ENCODE measurements around the gene CISD3.

CISD3 gene

GRCh38 chr17:38703742-38704605 is 26.2 kb upstream of the CISD3 start:
- Mint-ChIP-seq H3K36me3 (ENCODE audit: low read depth) (peaks cover 72% of the 10 kb centered on the region), H3K4me3 (peak overlapping the region; percentile 97), H3K27ac (peak overlapping the region; percentile 100), H3K9me3 (no peaks in the 10 kb centered on the region), H3K4me1 (ENCODE audit: low read depth) (peaks cover 54% of the 10 kb centered on the region), H3K27me3 (no peaks in the 10 kb centered on the region)
- intact Hi-C loops (cut with micrococcal nuclease) = loop anchor here (1.0 kb wide), 2 partner anchors 26 to 29 kb away; partner anchors contain the start of gene CISD3

GRCh38 chr17:38704606-38705522 is 25.3 kb upstream of the CISD3 start, which contains the start of gene MLLT6:
MLLT6 (plus strand) TSS chr17:38705273; CDS start chr17:38705633, 360 bp downstream.
- Mint-ChIP-seq H3K27ac (peak within 1 kb of the TSS; percentile 100), H3K27me3 (no peaks in the 10 kb centered on the region), H3K9me3 (no peaks in the 10 kb centered on the region), H3K4me1 (ENCODE audit: low read depth) (peaks cover 55% of the 10 kb centered on the region), H3K4me3 (peak within 1 kb of the TSS; percentile 97), H3K36me3 (ENCODE audit: low read depth) (peaks cover 80% of the 10 kb centered on the region)
- intact Hi-C loops (cut with micrococcal nuclease) = no loop called here

GRCh38 chr17:38705523-38705802 is 24.7 kb upstream of the CISD3 start:
- H3K9me3 Mint-ChIP-seq = no peaks in the 10 kb centered on the region
- no peaks in the 10 kb centered on the region for H3K27me3 Mint-ChIP-seq
- peak overlapping the region; percentile 100 for H3K27ac Mint-ChIP-seq
- peaks cover 86% of the 10 kb centered on the region for H3K36me3 Mint-ChIP-seq (ENCODE audit: low read depth)
- peak overlapping the region; percentile 96 for H3K4me3 Mint-ChIP-seq
- H3K4me1 Mint-ChIP-seq (ENCODE audit: low read depth) = peaks cover 55% of the 10 kb centered on the region
- intact Hi-C loops (cut with micrococcal nuclease) = no loop called here

DNA sequence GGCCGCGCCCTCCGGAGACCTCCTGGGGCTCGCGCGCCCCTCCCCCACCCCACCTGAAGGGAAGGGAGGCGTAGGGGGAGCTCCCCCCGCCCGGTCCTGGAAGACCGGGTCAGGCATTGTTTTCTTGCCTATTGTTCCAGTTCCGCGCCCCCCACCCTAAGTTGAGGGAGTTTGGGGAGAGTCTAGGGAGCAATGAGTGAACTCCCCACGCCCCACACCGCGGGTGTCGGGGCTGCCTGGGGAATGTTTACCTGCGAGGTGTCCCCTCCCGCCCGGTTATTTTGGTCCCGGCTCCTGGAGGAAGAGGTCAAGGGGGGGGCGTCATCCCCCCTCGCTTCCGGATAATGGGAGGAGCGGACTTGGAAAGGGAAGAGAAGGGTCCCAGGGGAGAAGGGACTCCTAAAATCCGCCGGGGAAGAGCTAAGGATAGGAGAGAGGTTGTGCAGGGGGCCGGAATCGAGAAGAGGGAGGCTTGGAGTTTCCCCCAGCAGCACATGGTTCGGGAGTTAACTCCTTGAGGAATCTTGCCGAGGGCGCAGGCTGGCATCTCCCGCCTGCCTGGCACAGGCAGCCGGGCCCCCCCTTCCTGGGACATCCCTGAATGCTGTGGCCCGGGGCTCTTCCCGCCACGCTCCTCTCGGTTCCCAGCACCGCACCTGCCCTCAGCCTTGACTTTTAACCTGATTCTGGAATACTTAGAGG is 24.2 kb upstream of the CISD3 start:
- intact Hi-C loops (cut with micrococcal nuclease) = no loop called here
- peaks cover 57% of the 10 kb centered on the region for H3K4me1 Mint-ChIP-seq (ENCODE audit: low read depth)
- H3K9me3 Mint-ChIP-seq = no peaks in the 10 kb centered on the region
- peak overlapping the region; percentile 96 for H3K4me3 Mint-ChIP-seq
- H3K27me3 Mint-ChIP-seq = no peaks in the 10 kb centered on the region
- peak overlapping the region; percentile 100 for H3K27ac Mint-ChIP-seq
- H3K36me3 Mint-ChIP-seq (ENCODE audit: low read depth) = peaks cover 91% of the 10 kb centered on the region

GRCh38 chr17:38706505-38707216 is 23.5 kb upstream of the CISD3 start:
- H3K4me3 Mint-ChIP-seq = peak overlapping the region; percentile 96
- H3K9me3 Mint-ChIP-seq = no peaks in the 10 kb centered on the region
- H3K27me3 Mint-ChIP-seq = no peaks in the 10 kb centered on the region
- intact Hi-C loops (cut with micrococcal nuclease) = no loop called here
- peak overlapping the region; percentile 100 for H3K27ac Mint-ChIP-seq
- H3K4me1 Mint-ChIP-seq (ENCODE audit: low read depth) = peaks cover 57% of the 10 kb centered on the region
- peaks cover 93% of the 10 kb centered on the region for H3K36me3 Mint-ChIP-seq (ENCODE audit: low read depth)

DNA sequence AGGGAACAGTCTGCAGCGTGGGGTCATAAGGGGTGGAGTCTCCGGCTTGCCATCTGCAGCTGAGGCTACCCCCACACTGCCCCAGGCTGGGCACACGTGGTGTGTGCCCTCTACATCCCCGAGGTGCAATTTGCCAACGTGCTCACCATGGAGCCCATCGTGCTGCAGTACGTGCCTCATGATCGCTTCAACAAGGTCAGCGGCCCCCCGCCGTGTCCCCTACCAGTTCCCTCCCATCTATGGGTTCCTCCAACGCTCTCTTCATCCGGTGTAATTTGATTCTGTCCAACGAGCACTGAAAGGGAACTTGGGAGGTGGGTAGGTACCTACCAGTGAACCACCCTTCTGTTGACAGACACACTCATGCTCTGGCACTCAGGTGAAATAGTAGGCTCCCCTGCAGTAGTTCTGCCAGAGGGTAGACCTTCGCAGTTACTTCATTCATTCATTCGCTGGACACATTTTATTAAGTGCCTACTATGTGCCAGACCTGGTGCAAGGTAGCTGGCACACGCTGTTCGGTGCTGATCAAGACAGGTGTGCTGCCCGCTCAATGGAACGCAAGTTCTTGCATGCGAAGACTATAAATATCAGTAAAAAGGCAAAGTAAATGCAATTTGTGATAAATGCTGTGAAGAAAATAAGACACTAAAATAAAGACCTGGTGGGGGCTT is 22.3 kb upstream of the CISD3 start:
- intact Hi-C loops (cut with micrococcal nuclease) = no loop called here
- Mint-ChIP-seq H3K9me3 (no peaks in the 10 kb centered on the region), H3K4me3 (no peak overlapping the region), H3K27me3 (no peaks in the 10 kb centered on the region), H3K36me3 (ENCODE audit: low read depth) (peaks cover 95% of the 10 kb centered on the region), H3K4me1 (ENCODE audit: low read depth) (peaks cover 66% of the 10 kb centered on the region), H3K27ac (no peak overlapping the region)

- H3K36me3 Mint-ChIP-seq (ENCODE audit: low read depth) = peaks cover 95% of the 10 kb centered on the region
- H3K4me1 Mint-ChIP-seq (ENCODE audit: low read depth) = peaks cover 75% of the 10 kb centered on the region
- no peak overlapping the region for H3K27ac Mint-ChIP-seq
- H3K9me3 Mint-ChIP-seq = no peaks in the 10 kb centered on the region
- H3K4me3 Mint-ChIP-seq = no peak overlapping the region
- no peaks in the 10 kb centered on the region for H3K27me3 Mint-ChIP-seq
- intact Hi-C loops (cut with micrococcal nuclease) = no loop called here
Observed at GRCh38 chr17:38709104-38709820, 20.9 kb upstream of the CISD3 start.

DNA sequence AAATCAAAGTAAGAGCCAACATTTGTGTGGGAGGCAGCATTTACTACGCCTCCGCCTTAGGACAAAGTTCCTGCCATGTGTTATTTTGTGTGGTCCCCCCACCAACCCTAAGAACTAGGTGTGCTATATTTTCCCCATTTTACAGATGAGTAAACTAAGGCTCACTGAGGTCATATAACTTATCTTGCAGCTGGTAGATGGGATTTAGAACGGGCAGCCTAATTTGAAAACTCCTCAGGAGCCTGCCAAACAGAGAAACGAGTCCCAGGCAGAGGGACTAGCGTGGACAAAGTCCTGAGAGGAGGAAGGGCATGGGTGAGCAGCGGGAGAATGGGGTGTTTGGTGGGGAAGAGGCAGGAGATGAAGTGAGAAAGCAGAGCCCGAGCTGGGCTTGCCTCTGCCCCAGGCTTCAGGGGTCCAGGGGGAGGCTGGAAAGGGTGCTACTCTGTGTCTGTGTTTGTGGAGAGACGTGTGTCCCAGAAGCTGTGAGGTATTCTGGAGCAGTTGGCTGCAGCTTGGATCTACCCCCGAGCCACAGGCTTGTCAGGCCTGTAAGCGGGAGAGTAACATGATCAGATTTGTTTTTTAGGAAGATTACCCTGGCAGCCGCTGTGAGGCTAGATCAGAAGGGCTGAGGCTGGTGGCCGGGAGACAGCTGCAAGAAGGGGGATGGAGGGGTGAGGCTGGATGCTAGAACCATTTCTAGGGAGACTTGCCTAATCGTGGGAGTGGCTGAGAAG is 20.1 kb upstream of the CISD3 start:
- intact Hi-C loops (cut with micrococcal nuclease) = no loop called here
- Mint-ChIP-seq H3K27ac (peak overlapping the region; percentile 14), H3K36me3 (ENCODE audit: low read depth) (peaks cover 95% of the 10 kb centered on the region), H3K9me3 (no peaks in the 10 kb centered on the region), H3K27me3 (no peaks in the 10 kb centered on the region), H3K4me1 (ENCODE audit: low read depth) (peaks cover 82% of the 10 kb centered on the region), H3K4me3 (no peak overlapping the region)

GRCh38 chr17:38710604-38710962 is 19.6 kb upstream of the CISD3 start:
- Mint-ChIP-seq H3K4me1 (ENCODE audit: low read depth) (peaks cover 86% of the 10 kb centered on the region), H3K9me3 (no peaks in the 10 kb centered on the region), H3K36me3 (ENCODE audit: low read depth) (peaks cover 100% of the 10 kb centered on the region), H3K27me3 (no peaks in the 10 kb centered on the region), H3K4me3 (no peak overlapping the region), H3K27ac (peak overlapping the region; percentile 14)
- intact Hi-C loops (cut with micrococcal nuclease) = no loop called here

DNA sequence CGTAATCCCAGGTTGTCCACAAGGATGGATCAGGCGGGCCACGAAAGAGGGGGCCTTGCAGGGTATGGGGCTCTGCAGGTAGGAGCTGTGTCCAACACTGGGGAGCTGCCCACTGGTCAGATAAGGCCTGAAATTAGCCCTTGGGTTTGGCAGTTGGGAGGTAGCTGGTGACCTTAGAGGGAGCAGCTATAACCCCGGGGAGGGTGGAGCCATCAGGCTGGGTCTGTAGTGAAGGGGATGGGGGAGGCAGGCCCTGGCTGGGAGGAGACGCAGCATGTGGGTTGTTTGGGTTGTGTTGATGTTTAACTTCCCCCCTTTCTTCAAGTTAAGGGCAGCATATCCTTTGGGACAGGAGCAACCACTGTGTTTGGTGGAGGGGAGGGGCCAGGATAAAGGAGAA is 19.2 kb upstream of the CISD3 start:
- intact Hi-C loops (cut with micrococcal nuclease) = no loop called here
- H3K27me3 Mint-ChIP-seq = no peaks in the 10 kb centered on the region
- no peak overlapping the region for H3K4me3 Mint-ChIP-seq
- peaks cover 100% of the 10 kb centered on the region for H3K36me3 Mint-ChIP-seq (ENCODE audit: low read depth)
- no peaks in the 10 kb centered on the region for H3K9me3 Mint-ChIP-seq
- H3K4me1 Mint-ChIP-seq (ENCODE audit: low read depth) = peaks cover 85% of the 10 kb centered on the region
- no peak overlapping the region for H3K27ac Mint-ChIP-seq

- peaks cover 100% of the 10 kb centered on the region for H3K36me3 Mint-ChIP-seq (ENCODE audit: low read depth)
- H3K27ac Mint-ChIP-seq = no peak overlapping the region
- intact Hi-C loops (cut with micrococcal nuclease) = no loop called here
- H3K27me3 Mint-ChIP-seq = no peaks in the 10 kb centered on the region
- peaks cover 75% of the 10 kb centered on the region for H3K4me1 Mint-ChIP-seq (ENCODE audit: low read depth)
- H3K9me3 Mint-ChIP-seq = no peaks in the 10 kb centered on the region
- H3K4me3 Mint-ChIP-seq = no peak overlapping the region
Observed at GRCh38 chr17:38711792-38712571, 18.2 kb upstream of the CISD3 start.
